Nephron (organoid): ENCODE measurements around the gene FKBP10.

ENCODE experiments used
- H3K27ac Mint-ChIP-seq, 3 experiments: 2 replicates each; pipeline ENCODE4 v1.8.0; 2020; ENCODE audit warnings: mixed read lengths in 3 of 3, mild to moderate bottlenecking in 2 of 3, moderate library complexity in 1 of 3
- H3K27me3 Mint-ChIP-seq: 2 replicates; pipeline ENCODE4 v1.8.0; 2021; ENCODE audit warnings: low read depth, mild to moderate bottlenecking, moderate library complexity, mixed read lengths
- H3K36me3 Mint-ChIP-seq: 2 replicates; pipeline ENCODE4 v1.8.0; 2020; ENCODE audit warnings: low read depth, mixed read lengths
- H3K4me1 Mint-ChIP-seq: 2 replicates; pipeline ENCODE4 v1.8.0; 2020; ENCODE audit warnings: mixed read lengths
- H3K4me3 Mint-ChIP-seq, 3 experiments: 2 replicates each; pipeline ENCODE4 v1.8.0; 2020; ENCODE audit warnings: mild to moderate bottlenecking in 3 of 3, mixed read lengths in 3 of 3, moderate library complexity in 2 of 3
- H3K9me3 Mint-ChIP-seq: 2 replicates; pipeline ENCODE4 v1.8.0; 2020; ENCODE audit warnings: mixed read lengths
- TF ChIP-seq, protein P1 (sequence below), 3 experiments: fragments of 200-600 bp; sonication (generic); IDR thresholded peaks; one replicate each; pipeline ENCODE4 v1.5.0; 2021; ENCODE audit warnings: antibody characterized with exemption in 3 of 3; ENCODE audit not compliant: unreplicated experiment in 3 of 3

Gene FKBP10

DNA sequence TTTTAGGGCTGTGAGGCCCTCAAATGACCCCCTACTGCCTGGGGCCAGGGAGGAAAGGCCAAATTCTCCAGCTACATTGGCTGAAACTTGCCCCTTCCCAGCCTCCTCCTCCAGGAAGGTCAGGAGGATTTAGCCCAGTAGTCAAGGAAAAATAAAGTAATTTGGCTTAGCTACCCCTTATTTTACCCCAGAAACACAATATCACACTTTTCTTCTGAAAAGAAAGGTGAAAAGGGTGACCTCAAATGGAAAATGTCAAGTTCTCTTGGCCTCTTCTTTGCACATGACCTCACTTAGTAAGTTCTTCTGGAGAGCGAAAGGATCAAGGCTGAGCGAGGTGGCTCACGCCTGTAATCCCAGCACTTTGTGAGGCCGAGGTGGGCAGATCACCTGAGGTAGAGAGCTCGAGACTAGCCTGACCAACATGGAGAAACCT is 18.2 kb upstream of the FKBP10 start:
- Mint-ChIP-seq H3K36me3 (no peaks in the 10 kb centered on the region), H3K27me3 (peaks cover 5% of the 10 kb centered on the region), H3K4me1 (peaks cover 34% of the 10 kb centered on the region), H3K4me3 (no peak overlapping the region), H3K9me3 (no peaks in the 10 kb centered on the region), H3K27ac (peak overlapping the region in 2 of 3 experiments; percentile 96 to 97)
- TF ChIP-seq, protein P1, sequence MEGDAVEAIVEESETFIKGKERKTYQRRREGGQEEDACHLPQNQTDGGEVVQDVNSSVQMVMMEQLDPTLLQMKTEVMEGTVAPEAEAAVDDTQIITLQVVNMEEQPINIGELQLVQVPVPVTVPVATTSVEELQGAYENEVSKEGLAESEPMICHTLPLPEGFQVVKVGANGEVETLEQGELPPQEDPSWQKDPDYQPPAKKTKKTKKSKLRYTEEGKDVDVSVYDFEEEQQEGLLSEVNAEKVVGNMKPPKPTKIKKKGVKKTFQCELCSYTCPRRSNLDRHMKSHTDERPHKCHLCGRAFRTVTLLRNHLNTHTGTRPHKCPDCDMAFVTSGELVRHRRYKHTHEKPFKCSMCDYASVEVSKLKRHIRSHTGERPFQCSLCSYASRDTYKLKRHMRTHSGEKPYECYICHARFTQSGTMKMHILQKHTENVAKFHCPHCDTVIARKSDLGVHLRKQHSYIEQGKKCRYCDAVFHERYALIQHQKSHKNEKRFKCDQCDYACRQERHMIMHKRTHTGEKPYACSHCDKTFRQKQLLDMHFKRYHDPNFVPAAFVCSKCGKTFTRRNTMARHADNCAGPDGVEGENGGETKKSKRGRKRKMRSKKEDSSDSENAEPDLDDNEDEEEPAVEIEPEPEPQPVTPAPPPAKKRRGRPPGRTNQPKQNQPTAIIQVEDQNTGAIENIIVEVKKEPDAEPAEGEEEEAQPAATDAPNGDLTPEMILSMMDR (IDR thresholded peaks at IDR 0.05; ENCODE audit: unreplicated experiment in 3 of 3): no peak

DNA sequence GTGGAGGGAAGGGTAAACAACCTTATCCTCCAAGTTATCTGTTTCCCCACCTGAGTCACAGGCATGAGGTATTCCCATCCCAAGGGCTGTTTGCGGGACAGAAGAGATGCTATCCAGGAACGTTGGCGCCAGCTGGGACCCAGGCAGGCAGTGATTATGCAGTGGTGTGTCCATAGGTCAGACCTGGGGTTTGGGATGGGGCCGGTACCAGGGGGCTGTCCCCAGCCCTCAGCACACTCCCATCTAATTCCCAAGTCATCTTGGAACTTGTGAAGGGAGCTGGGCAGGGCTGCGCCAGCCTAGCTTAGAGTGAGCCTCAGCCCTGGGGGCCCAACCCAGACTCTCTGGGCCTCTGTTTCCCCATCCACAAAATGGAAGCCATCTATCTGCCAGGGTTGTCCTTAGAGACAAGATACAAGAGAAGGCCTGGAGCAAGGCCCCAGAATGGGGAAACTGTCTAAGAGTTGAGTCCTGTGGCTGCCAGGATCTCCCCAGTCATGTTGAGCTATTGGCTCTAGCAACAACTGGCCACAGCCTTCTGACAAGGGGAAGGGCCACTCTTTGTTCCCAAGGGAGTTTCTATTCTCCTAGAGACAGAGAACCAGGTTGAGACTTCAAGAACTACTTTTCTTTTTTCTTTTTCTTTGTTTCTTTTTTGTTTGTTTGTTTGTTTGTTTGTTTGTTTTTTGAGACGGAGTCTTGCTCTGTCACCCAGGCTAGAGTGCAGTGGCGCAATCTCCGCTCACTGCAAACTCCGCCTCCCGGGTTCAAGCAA is 16.5 kb upstream of the FKBP10 start:
- H3K4me3 Mint-ChIP-seq: no peak overlapping the region
- no peaks in the 10 kb centered on the region for H3K9me3 Mint-ChIP-seq
- H3K36me3 Mint-ChIP-seq: no peaks in the 10 kb centered on the region
- peak overlapping the region; percentile 49 to 53 (median 50) for H3K27ac Mint-ChIP-seq
- H3K4me1 Mint-ChIP-seq: peaks cover 37% of the 10 kb centered on the region
- TF ChIP-seq, protein P1 (IDR thresholded peaks at IDR 0.05; ENCODE audit: unreplicated experiment in 3 of 3): no peak
- peaks cover 3% of the 10 kb centered on the region for H3K27me3 Mint-ChIP-seq

DNA sequence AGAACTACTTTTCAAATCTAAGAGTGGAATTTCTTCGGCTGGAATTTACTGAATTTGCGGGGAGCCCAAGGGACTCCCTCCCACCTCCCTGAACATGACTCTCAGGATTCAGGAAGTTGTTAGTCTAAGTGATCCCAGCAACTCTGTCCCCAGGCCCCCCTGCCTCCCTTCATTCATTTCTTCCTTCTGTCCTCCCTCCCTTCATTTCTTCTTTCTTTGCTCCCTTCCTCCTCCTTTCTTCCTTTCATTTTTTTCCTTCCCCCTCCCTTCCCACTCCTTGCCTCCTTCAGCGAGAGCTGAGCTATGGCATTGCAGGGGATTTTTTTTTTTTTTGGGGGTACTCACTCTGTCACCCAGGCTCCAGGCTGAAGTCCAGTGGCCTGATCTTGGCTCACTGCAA is 15.4 kb upstream of the FKBP10 start:
- Mint-ChIP-seq H3K4me3 (no peak overlapping the region), H3K36me3 (peaks cover 4% of the 10 kb centered on the region), H3K4me1 (peaks cover 38% of the 10 kb centered on the region), H3K9me3 (no peaks in the 10 kb centered on the region), H3K27ac (peak overlapping the region in 1 of 3 experiments; percentile 46), H3K27me3 (peaks cover 3% of the 10 kb centered on the region)
- TF ChIP-seq, protein P1 (IDR thresholded peaks at IDR 0.05; ENCODE audit: unreplicated experiment in 3 of 3): no peak

DNA sequence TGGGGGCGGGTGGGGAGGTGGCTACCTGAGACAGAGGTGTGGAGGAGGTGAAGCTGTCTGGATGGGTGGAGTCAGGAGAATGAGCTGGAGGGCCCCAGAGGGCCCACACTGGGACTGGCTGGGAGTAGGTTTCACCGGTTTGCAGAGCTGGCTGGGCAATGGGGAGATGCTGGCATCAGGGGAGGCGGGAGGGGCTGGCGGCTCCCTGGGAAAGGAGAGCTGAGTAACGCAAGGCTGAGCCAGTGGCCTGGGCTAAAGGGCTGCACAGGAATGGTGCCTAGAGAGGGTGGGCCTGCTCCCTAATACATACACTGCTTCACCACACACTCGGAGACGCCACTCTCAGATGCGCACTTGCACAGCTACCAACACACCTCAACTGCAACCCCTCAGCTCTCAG is 13.4 kb upstream of the FKBP10 start:
- Mint-ChIP-seq H3K27ac (peak overlapping the region in 2 of 3 experiments; percentile 46 to 59), H3K4me1 (peaks cover 25% of the 10 kb centered on the region), H3K36me3 (peaks cover 4% of the 10 kb centered on the region), H3K27me3 (peaks cover 3% of the 10 kb centered on the region), H3K9me3 (no peaks in the 10 kb centered on the region), H3K4me3 (no peak overlapping the region)
- TF ChIP-seq, protein P1 (IDR thresholded peaks at IDR 0.05; ENCODE audit: unreplicated experiment in 3 of 3): no peak

DNA sequence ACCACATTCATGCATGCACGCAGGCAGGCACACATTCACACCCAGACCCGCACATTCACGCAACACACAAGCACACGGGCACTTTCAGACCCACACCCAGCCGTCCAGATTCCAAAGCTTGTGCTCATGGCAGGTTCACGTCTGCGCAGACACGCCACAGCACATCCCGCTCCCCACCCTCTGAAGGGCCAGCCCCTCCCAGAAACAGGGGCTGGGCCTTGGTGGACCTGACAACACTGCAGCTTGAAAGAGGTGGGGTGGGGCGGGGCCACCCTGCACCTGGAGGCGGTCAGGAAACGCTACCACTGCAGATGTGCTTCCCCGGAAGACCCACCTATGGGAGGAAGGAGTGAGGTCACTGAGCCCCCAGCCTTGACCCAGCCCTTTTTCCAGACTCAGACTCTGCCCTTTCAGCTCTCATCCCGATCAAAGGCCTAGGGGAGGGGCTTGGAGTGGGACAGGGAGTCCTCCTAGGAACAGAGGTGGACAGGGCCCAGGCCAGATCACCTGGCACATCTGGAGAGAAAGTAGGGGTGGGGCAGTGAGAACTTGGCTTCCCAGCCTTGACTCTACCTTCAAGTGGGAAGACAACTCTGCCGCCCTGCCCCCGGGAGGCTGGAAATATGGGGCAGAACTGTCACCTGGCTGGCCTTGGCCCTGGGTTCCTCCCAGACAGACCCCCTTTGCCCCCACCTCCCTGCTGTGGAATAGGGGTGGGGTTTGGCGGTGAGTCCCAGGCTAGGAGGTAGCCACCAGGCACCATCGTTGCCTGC is 12.0 kb upstream of the FKBP10 start:
- Mint-ChIP-seq H3K9me3 (no peaks in the 10 kb centered on the region), H3K4me3 (peak overlapping the region in 2 of 3 experiments; percentile 48 to 68), H3K36me3 (peaks cover 10% of the 10 kb centered on the region), H3K27ac (peak overlapping the region; percentile 81 to 96 (median 82)), H3K4me1 (peaks cover 23% of the 10 kb centered on the region), H3K27me3 (peaks cover 3% of the 10 kb centered on the region)
- TF ChIP-seq, protein P1 (IDR thresholded peaks at IDR 0.05; ENCODE audit: unreplicated experiment in 3 of 3): no peak
